ENCODE results near the gene XPO6. TPM values are rescaled to one million over a fixed set of nuclear protein-coding genes. Genes with fewer than 3 reads are reported as not detected.

XPO6 gene
- total and polyA plus RNA-seq, 5 donors from 2014 or later = 60.4 to 302 (median 64.9) TPM

GRCh38 chr16:28100810-28101532, 110.8 kb downstream of the XPO6 start:
- H3K9me3 Mint-ChIP-seq = peaks cover 0 to 2% (median 0%) of the 10 kb centered on the region in 7 donors
- H3K36me3 Mint-ChIP-seq = peaks cover 55% of the 10 kb centered on the region
- H3K27me3 Mint-ChIP-seq = no peaks in the 10 kb centered on the region

GRCh38 chr16:28098959-28099945, 112.5 kb downstream of the XPO6 start:
- Histone ChIP-seq H3K4me3 (ENCODE audit: low read depth, low read length) (no peak overlapping the region), H3K27me3 (ENCODE audit: control insufficient read depth, insufficient read depth, low read length) (no peaks in the 10 kb centered on the region), H3K36me3 (ENCODE audit: control insufficient read depth, insufficient read depth, low read length) (peaks cover 74% of the 10 kb centered on the region), H3K27ac (ENCODE audit: insufficient read depth, low read length, poor library complexity, severe bottlenecking) (no peak overlapping the region), H3K4me1 (ENCODE audit: control insufficient read depth, insufficient read depth, low read length, poor library complexity, severe bottlenecking) (no peaks in the 10 kb centered on the region), H3K9me3 (ENCODE audit: control insufficient read depth in 2 of 2, low read length in 2 of 2) (no peaks in the 10 kb centered on the region)
- Mint-ChIP-seq H3K9me3 (peaks cover 0 to 2% (median 0%) of the 10 kb centered on the region in 7 donors), H3K4me3 (no peak overlapping the region), H3K27ac (peak overlapping the region in 2 of 3 donors; percentile 23 to 73), H3K36me3 (peaks cover 41% of the 10 kb centered on the region), H3K27me3 (no peaks in the 10 kb centered on the region), H3K4me1 (peaks cover 0 to 5% (median 0%) of the 10 kb centered on the region in 4 donors)
- ATAC-seq (ENCODE audit: low read depth in 2 of 2) = no peak
- no peak for DNase-seq

More at GRCh38 chr16:28100810-28101532, 110.8 kb downstream of the XPO6 start:
- H3K4me1 Mint-ChIP-seq = peaks cover 0 to 5% (median 0%) of the 10 kb centered on the region in 4 donors
- Histone ChIP-seq H3K4me1 (ENCODE audit: control insufficient read depth, insufficient read depth, low read length, poor library complexity, severe bottlenecking) (no peaks in the 10 kb centered on the region), H3K27me3 (ENCODE audit: control insufficient read depth, insufficient read depth, low read length) (no peaks in the 10 kb centered on the region), H3K4me3 (ENCODE audit: low read depth, low read length) (no peak overlapping the region), H3K9me3 (ENCODE audit: control insufficient read depth in 2 of 2, low read length in 2 of 2) (no peaks in the 10 kb centered on the region), H3K36me3 (ENCODE audit: control insufficient read depth, insufficient read depth, low read length) (peaks cover 91% of the 10 kb centered on the region), H3K27ac (ENCODE audit: insufficient read depth, low read length, poor library complexity, severe bottlenecking) (no peak overlapping the region)
- H3K4me3 Mint-ChIP-seq = no peak overlapping the region
- no peak for DNase-seq
- no peak for ATAC-seq (ENCODE audit: low read depth in 2 of 2)
- peak overlapping the region in 2 of 3 donors; percentile 7 to 38 for H3K27ac Mint-ChIP-seq

GRCh38 chr16:28098171-28098958, 113.4 kb downstream of the XPO6 start:
- no peak overlapping the region for H3K4me3 Mint-ChIP-seq
- no peaks in the 10 kb centered on the region for H3K9me3 ChIP-seq (ENCODE audit: control insufficient read depth in 2 of 2, low read length in 2 of 2)
- no peaks in the 10 kb centered on the region for H3K27me3 Mint-ChIP-seq
- H3K4me1 Mint-ChIP-seq = peaks cover 0 to 5% (median 0%) of the 10 kb centered on the region in 4 donors
- H3K4me3 ChIP-seq (ENCODE audit: low read depth, low read length) = no peak overlapping the region
- H3K27ac Mint-ChIP-seq = peak overlapping the region in 1 of 3 donors; percentile 73
- ATAC-seq (ENCODE audit: low read depth in 2 of 2) (no peak), DNase-seq (no peak)
- H3K27me3 ChIP-seq (ENCODE audit: control insufficient read depth, insufficient read depth, low read length) = no peaks in the 10 kb centered on the region
- H3K27ac ChIP-seq (ENCODE audit: insufficient read depth, low read length, poor library complexity, severe bottlenecking) = no peak overlapping the region
- peaks cover 33% of the 10 kb centered on the region for H3K36me3 Mint-ChIP-seq
- H3K36me3 ChIP-seq (ENCODE audit: control insufficient read depth, insufficient read depth, low read length) = peaks cover 65% of the 10 kb centered on the region
- peaks cover 0 to 2% (median 0%) of the 10 kb centered on the region in 7 donors for H3K9me3 Mint-ChIP-seq
- no peaks in the 10 kb centered on the region for H3K4me1 ChIP-seq (ENCODE audit: control insufficient read depth, insufficient read depth, low read length, poor library complexity, severe bottlenecking)

- DNase-seq (no peak), ATAC-seq (ENCODE audit: low read depth in 2 of 2) (peak in 1 of 2 donors; percentile 22)
- Mint-ChIP-seq H3K9me3 (peaks cover 0 to 2% (median 0%) of the 10 kb centered on the region in 7 donors), H3K36me3 (peaks cover 23% of the 10 kb centered on the region), H3K27me3 (no peaks in the 10 kb centered on the region), H3K4me3 (no peak overlapping the region), H3K4me1 (peaks cover 0 to 5% (median 0%) of the 10 kb centered on the region in 4 donors), H3K27ac (peak overlapping the region in 1 of 3 donors; percentile 32)
- peaks cover 53% of the 10 kb centered on the region for H3K36me3 ChIP-seq (ENCODE audit: control insufficient read depth, insufficient read depth, low read length)
- H3K9me3 ChIP-seq (ENCODE audit: control insufficient read depth in 2 of 2, low read length in 2 of 2) = no peaks in the 10 kb centered on the region
- H3K27ac ChIP-seq (ENCODE audit: insufficient read depth, low read length, poor library complexity, severe bottlenecking) = no peak overlapping the region
- no peaks in the 10 kb centered on the region for H3K4me1 ChIP-seq (ENCODE audit: control insufficient read depth, insufficient read depth, low read length, poor library complexity, severe bottlenecking)
- H3K4me3 ChIP-seq (ENCODE audit: low read depth, low read length) = no peak overlapping the region
- no peaks in the 10 kb centered on the region for H3K27me3 ChIP-seq (ENCODE audit: control insufficient read depth, insufficient read depth, low read length)
Observed at GRCh38 chr16:28096983-28097899, 114.5 kb downstream of the XPO6 start.

- H3K36me3 ChIP-seq (ENCODE audit: control insufficient read depth, insufficient read depth, low read length) = peaks cover 16% of the 10 kb centered on the region
- H3K27me3 ChIP-seq (ENCODE audit: control insufficient read depth, insufficient read depth, low read length) = no peaks in the 10 kb centered on the region
- peaks cover 0 to 2% (median 0%) of the 10 kb centered on the region in 4 donors for H3K4me1 Mint-ChIP-seq
- ATAC-seq (ENCODE audit: low read depth in 2 of 2) = no peak
- H3K27me3 Mint-ChIP-seq = no peaks in the 10 kb centered on the region
- H3K27ac Mint-ChIP-seq = no peak overlapping the region
- DNase-seq = no peak
- H3K36me3 Mint-ChIP-seq = peaks cover 7% of the 10 kb centered on the region
- no peak overlapping the region for H3K27ac ChIP-seq (ENCODE audit: insufficient read depth, low read length, poor library complexity, severe bottlenecking)
- H3K4me1 ChIP-seq (ENCODE audit: control insufficient read depth, insufficient read depth, low read length, poor library complexity, severe bottlenecking) = no peaks in the 10 kb centered on the region
- H3K9me3 Mint-ChIP-seq = peaks cover 0 to 2% (median 0%) of the 10 kb centered on the region in 7 donors
- H3K4me3 Mint-ChIP-seq = no peak overlapping the region
- H3K9me3 ChIP-seq (ENCODE audit: control insufficient read depth in 2 of 2, low read length in 2 of 2) = no peaks in the 10 kb centered on the region
- H3K4me3 ChIP-seq (ENCODE audit: low read depth, low read length) = no peak overlapping the region
Observed at GRCh38 chr16:28093385-28093725, 118.4 kb downstream of the XPO6 start.

GRCh38 chr16:28092721-28093384, 118.9 kb downstream of the XPO6 start:
- peaks cover 11% of the 10 kb centered on the region for H3K36me3 ChIP-seq (ENCODE audit: control insufficient read depth, insufficient read depth, low read length)
- no peaks in the 10 kb centered on the region for H3K27me3 ChIP-seq (ENCODE audit: control insufficient read depth, insufficient read depth, low read length)
- H3K27ac Mint-ChIP-seq = no peak overlapping the region
- peaks cover 7% of the 10 kb centered on the region for H3K36me3 Mint-ChIP-seq
- ATAC-seq (ENCODE audit: low read depth in 2 of 2) (no peak), DNase-seq (no peak)
- H3K4me1 ChIP-seq (ENCODE audit: control insufficient read depth, insufficient read depth, low read length, poor library complexity, severe bottlenecking) = no peaks in the 10 kb centered on the region
- H3K27ac ChIP-seq (ENCODE audit: insufficient read depth, low read length, poor library complexity, severe bottlenecking) = no peak overlapping the region
- H3K9me3 ChIP-seq (ENCODE audit: control insufficient read depth in 2 of 2, low read length in 2 of 2) = no peaks in the 10 kb centered on the region
- peaks cover 0 to 2% (median 0%) of the 10 kb centered on the region in 7 donors for H3K9me3 Mint-ChIP-seq
- peak overlapping the region in 1 of 4 donors; percentile 59 for H3K4me3 Mint-ChIP-seq
- peaks cover 0 to 2% (median 0%) of the 10 kb centered on the region in 4 donors for H3K4me1 Mint-ChIP-seq
- no peak overlapping the region for H3K4me3 ChIP-seq (ENCODE audit: low read depth, low read length)
- H3K27me3 Mint-ChIP-seq = no peaks in the 10 kb centered on the region

All from CD4-positive, CD25-positive, alpha-beta regulatory T cell (primary cell).